Hematopoietic multipotent progenitor cell treated with erythropoietin and hydrocortisone succinate and interleukin-3 and kit ligand, for 17 days (in vitro differentiated cells): ENCODE results near the gene SORD.
"Not testable (repeated sequence)": the region's sequence is repeated elsewhere in the genome, so short reads cannot be mapped to it uniquely, and the experiment has no call there.

Experiments
- DNase-seq: peaks from one replicate; pipeline ENCODE4 v3.0.0-alpha.2; 2015; ENCODE audit warnings: low spot score

The SORD gene

GRCh38 chr15:45024649-45025048, 1.7 kb downstream of the SORD start:
- not testable (repeated sequence) for DNase-seq

- not testable (repeated sequence) for DNase-seq
Observed at GRCh38 chr15:45025627-45026026, 2.6 kb downstream of the SORD start.

- DNase-seq: no peak
Observed at GRCh38 chr15:45026651-45027190, 3.7 kb downstream of the SORD start.

GRCh38 chr15:45027220-45027619, 4.2 kb downstream of the SORD start:
- DNase-seq: no peak

GRCh38 chr15:45030743-45031142, 7.7 kb downstream of the SORD start:
- no peak for DNase-seq

- not testable (repeated sequence) for DNase-seq
Observed at GRCh38 chr15:45031522-45032028, 8.6 kb downstream of the SORD start.

GRCh38 chr15:45032501-45032900, 9.5 kb downstream of the SORD start:
- not testable (repeated sequence) for DNase-seq

GRCh38 chr15:45034087-45034486, 11.1 kb downstream of the SORD start:
- DNase-seq: not testable (repeated sequence)

- DNase-seq: not testable (repeated sequence)
Observed at GRCh38 chr15:45034600-45035375, 11.8 kb downstream of the SORD start.

GRCh38 chr15:45036812-45037781, 14.1 kb downstream of the SORD start:
- DNase-seq: peak; percentile 70

GRCh38 chr15:45037936-45038335, 14.9 kb downstream of the SORD start:
- no peak for DNase-seq

GRCh38 chr15:45040396-45040795, 17.4 kb downstream of the SORD start:
- not testable (repeated sequence) for DNase-seq

GRCh38 chr15:45041538-45041937, 18.5 kb downstream of the SORD start:
- DNase-seq: not testable (repeated sequence)

GRCh38 chr15:45042859-45043258, 19.9 kb downstream of the SORD start:
- DNase-seq: not testable (repeated sequence)

GRCh38 chr15:45044270-45044669, 21.3 kb downstream of the SORD start:
- not testable (repeated sequence) for DNase-seq

- not testable (repeated sequence) for DNase-seq
Observed at GRCh38 chr15:45048449-45048793, 25.4 kb downstream of the SORD start.

GRCh38 chr15:45048794-45049631, 26.0 kb downstream of the SORD start:
- DNase-seq: peak; percentile 46

GRCh38 chr15:45050587-45050986, 27.6 kb downstream of the SORD start:
- no peak for DNase-seq

GRCh38 chr15:45052676-45053075, 29.7 kb downstream of the SORD start:
- not testable (repeated sequence) for DNase-seq

GRCh38 chr15:45058690-45059675, 36.0 kb downstream of the SORD start:
- DNase-seq: not testable (repeated sequence)
